ENCODE results near the gene NEK11. TPM values are rescaled to one million over a fixed set of nuclear protein-coding genes. Genes with fewer than 3 reads are reported as not detected.

The NEK11 gene
- total and polyA plus RNA-seq, 4 experiments from 2014 or later = 1.9 to 6.2 (median 4.5) TPM

DNA sequence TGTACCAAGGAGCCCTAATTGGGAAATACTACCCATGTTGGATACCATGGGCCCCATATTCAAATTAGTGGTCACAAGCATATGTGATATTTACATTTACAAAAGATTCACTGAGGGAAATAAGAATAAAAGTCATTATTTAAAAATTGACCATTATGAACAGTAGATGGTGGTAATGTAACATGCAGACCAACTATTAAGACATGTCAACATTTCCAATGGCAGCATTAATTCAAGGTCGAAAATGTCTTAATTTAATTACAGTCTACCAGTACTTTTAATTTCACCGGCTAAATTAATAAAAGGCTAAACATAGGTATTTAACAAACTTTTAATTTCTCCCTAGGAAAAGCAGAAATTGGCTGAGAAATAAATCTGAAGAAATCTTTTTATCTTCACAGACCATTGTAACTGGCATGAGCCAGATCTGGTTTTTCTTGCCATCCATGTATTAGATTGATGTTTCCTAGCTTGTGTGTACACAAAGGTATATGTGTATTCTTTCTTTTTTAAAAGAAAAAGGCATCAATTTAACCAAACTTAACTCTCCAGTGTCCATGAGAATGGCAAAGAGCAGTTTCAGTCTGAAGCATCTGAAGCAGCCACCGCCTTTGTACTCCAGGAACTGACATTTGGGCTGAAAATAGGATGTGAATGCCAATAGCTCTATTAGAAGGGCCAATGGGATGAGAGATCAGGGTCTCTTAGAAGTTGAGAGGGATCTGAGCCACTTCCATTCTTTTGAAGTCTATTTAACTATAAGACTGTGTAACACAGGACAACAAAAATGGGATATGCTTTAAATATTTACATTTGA lies 26.6 kb downstream of the NEK11 start:
- POLR2A ChIA-PET (ENCODE audit: partially characterized antibody) = no interaction called here
- H3K27ac ChIP-seq (ENCODE audit: low read depth, low read length) = no peak overlapping the region
- no peaks in the 10 kb centered on the region for H3K9me3 ChIP-seq (ENCODE audit: control insufficient read depth in 1 of 2, low read length in 2 of 2)
- no peaks in the 10 kb centered on the region for H3K36me3 ChIP-seq (ENCODE audit: insufficient read depth, low read length)
- CTCF ChIA-PET (ENCODE audit: partially characterized antibody) = interaction anchor here (0.9 to 1.1 kb wide), 2 partner anchors 12 to 20 kb away, joined by 3 read pairs; no protein-coding TSS in a partner anchor
- no peaks in the 10 kb centered on the region for H3K27me3 Mint-ChIP-seq
- peaks cover 0 to 4% (median under 1%) of the 10 kb centered on the region in 4 donors for H3K4me1 Mint-ChIP-seq
- DNase-seq = no peak
- H3K27me3 ChIP-seq (ENCODE audit: insufficient read depth, low read length) = no peaks in the 10 kb centered on the region
- H3K4me3 ChIP-seq (ENCODE audit: low read length in 2 of 2) = no peak overlapping the region
- no peaks in the 10 kb centered on the region for H3K4me1 ChIP-seq (ENCODE audit: insufficient read depth, low read length)
- peaks cover 0 to 3% (median 0%) of the 10 kb centered on the region in 8 donors for H3K9me3 Mint-ChIP-seq
- intact Hi-C loops (cut with micrococcal nuclease) = no loop called here
- no peak overlapping the region for H3K4me3 Mint-ChIP-seq
- H3K27ac Mint-ChIP-seq = no peak overlapping the region
- H3K36me3 Mint-ChIP-seq = no peaks in the 10 kb centered on the region

DNA sequence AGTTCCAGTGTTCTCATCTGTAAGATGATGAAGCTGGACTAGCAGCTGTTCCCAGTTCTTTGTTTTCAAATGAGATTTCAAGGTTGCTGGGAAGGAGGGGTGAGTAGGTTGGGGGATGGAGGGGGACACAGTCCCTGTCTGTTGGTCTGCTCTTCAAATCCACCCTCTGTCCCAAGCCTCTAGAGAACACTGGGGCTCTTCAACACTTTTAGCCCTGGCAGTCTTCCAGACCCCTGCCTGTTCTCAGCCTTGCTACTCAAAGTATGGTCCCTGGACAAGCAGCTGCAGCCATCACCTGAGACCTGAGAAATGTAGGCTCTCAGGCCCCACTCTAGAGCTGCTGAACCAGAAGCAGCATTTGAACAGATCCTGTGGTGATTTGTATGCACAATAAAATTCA lies 41.3 kb downstream of the NEK11 start:
- H3K4me3 ChIP-seq (ENCODE audit: low read length in 2 of 2) = no peak overlapping the region
- no peak overlapping the region for H3K27ac ChIP-seq (ENCODE audit: low read depth, low read length)
- H3K4me1 ChIP-seq (ENCODE audit: insufficient read depth, low read length) = no peaks in the 10 kb centered on the region
- H3K27me3 ChIP-seq (ENCODE audit: insufficient read depth, low read length) = no peaks in the 10 kb centered on the region
- Mint-ChIP-seq H3K9me3 (no peaks in the 10 kb centered on the region), H3K36me3 (no peaks in the 10 kb centered on the region), H3K27ac (no peak overlapping the region), H3K4me3 (no peak overlapping the region), H3K4me1 (peaks cover 0 to 5% (median 2%) of the 10 kb centered on the region in 4 donors), H3K27me3 (no peaks in the 10 kb centered on the region)
- DNase-seq = no peak
- ChIA-PET CTCF (ENCODE audit: partially characterized antibody) (no interaction called here), POLR2A (ENCODE audit: partially characterized antibody) (no interaction called here)
- no peaks in the 10 kb centered on the region for H3K9me3 ChIP-seq (ENCODE audit: control insufficient read depth in 1 of 2, low read length in 2 of 2)
- intact Hi-C loops (cut with micrococcal nuclease) = no loop called here
- H3K36me3 ChIP-seq (ENCODE audit: insufficient read depth, low read length) = no peaks in the 10 kb centered on the region

DNA sequence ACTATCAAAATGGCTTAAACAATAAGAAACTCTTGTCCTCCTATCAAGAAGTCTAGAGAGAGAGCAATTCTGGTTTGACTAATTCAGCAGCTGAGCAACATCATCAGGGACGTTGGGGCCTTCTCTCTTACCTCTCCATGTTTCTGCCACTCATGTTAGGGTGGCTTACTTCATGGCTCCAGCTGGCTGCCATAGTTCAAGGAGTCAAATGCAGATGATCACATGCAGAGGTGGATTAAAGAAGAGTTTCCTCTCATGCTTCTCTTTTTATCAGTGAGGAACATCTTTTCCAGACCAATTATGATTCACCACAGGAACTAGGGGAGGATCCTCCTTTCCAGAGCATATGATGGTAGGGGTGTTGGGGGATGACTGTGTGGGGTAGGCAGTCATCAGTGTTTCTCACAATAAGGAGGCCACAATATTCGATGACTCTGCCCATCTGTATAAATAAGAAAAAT lies 45.5 kb downstream of the NEK11 start:
- H3K27me3 ChIP-seq (ENCODE audit: insufficient read depth, low read length) = no peaks in the 10 kb centered on the region
- H3K36me3 ChIP-seq (ENCODE audit: insufficient read depth, low read length) = no peaks in the 10 kb centered on the region
- ChIA-PET POLR2A (ENCODE audit: partially characterized antibody) (no interaction called here), CTCF (ENCODE audit: partially characterized antibody) (interaction anchor here (0.9 kb wide), 1 partner anchor 9 kb away, joined by 3 read pairs; no protein-coding TSS in a partner anchor)
- peaks cover 0 to 3% (median 0%) of the 10 kb centered on the region in 8 donors for H3K9me3 Mint-ChIP-seq
- DNase-seq = no peak
- H3K27ac Mint-ChIP-seq = peak overlapping the region in 1 of 7 donors; percentile 8
- H3K9me3 ChIP-seq (ENCODE audit: control insufficient read depth in 1 of 2, low read length in 2 of 2) = no peaks in the 10 kb centered on the region
- no peaks in the 10 kb centered on the region for H3K36me3 Mint-ChIP-seq
- no peak overlapping the region for H3K4me3 Mint-ChIP-seq
- intact Hi-C loops (cut with micrococcal nuclease) = no loop called here
- no peak overlapping the region for H3K4me3 ChIP-seq (ENCODE audit: low read length in 2 of 2)
- peaks cover 0 to 5% (median 2%) of the 10 kb centered on the region in 4 donors for H3K4me1 Mint-ChIP-seq
- no peaks in the 10 kb centered on the region for H3K4me1 ChIP-seq (ENCODE audit: insufficient read depth, low read length)
- no peaks in the 10 kb centered on the region for H3K27me3 Mint-ChIP-seq
- H3K27ac ChIP-seq (ENCODE audit: low read depth, low read length) = no peak overlapping the region

DNA sequence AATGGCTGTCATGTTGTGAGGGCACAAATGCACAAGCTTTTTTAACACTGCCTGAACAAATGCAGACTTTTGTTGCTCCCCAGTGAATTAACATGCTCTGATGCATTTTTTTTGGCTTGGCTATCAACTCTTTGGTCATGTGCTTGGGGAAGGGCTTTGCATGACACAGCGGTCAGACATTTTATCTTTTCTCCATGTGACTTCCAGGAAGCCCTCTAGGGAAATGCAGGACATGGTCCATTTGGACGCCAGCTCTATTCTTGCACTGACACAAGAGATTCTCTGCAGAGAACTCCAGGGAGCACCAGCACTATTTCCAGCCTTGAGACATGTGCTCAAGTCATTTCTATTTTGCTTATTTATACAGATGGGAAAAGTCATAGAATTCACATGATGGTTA lies 46.2 kb downstream of the NEK11 start:
- no peak overlapping the region for H3K27ac Mint-ChIP-seq
- intact Hi-C loops (cut with micrococcal nuclease) = no loop called here
- peaks cover 0 to 5% (median 2%) of the 10 kb centered on the region in 4 donors for H3K4me1 Mint-ChIP-seq
- Histone ChIP-seq H3K36me3 (ENCODE audit: insufficient read depth, low read length) (no peaks in the 10 kb centered on the region), H3K9me3 (ENCODE audit: control insufficient read depth in 1 of 2, low read length in 2 of 2) (no peaks in the 10 kb centered on the region), H3K4me1 (ENCODE audit: insufficient read depth, low read length) (no peaks in the 10 kb centered on the region), H3K27ac (ENCODE audit: low read depth, low read length) (no peak overlapping the region), H3K4me3 (ENCODE audit: low read length in 2 of 2) (no peak overlapping the region), H3K27me3 (ENCODE audit: insufficient read depth, low read length) (no peaks in the 10 kb centered on the region)
- H3K36me3 Mint-ChIP-seq = no peaks in the 10 kb centered on the region
- no peaks in the 10 kb centered on the region for H3K27me3 Mint-ChIP-seq
- POLR2A ChIA-PET (ENCODE audit: partially characterized antibody) = no interaction called here
- peaks cover 0 to 3% (median 0%) of the 10 kb centered on the region in 8 donors for H3K9me3 Mint-ChIP-seq
- CTCF ChIA-PET (ENCODE audit: partially characterized antibody) = no interaction called here
- DNase-seq = no peak
- no peak overlapping the region for H3K4me3 Mint-ChIP-seq

DNA sequence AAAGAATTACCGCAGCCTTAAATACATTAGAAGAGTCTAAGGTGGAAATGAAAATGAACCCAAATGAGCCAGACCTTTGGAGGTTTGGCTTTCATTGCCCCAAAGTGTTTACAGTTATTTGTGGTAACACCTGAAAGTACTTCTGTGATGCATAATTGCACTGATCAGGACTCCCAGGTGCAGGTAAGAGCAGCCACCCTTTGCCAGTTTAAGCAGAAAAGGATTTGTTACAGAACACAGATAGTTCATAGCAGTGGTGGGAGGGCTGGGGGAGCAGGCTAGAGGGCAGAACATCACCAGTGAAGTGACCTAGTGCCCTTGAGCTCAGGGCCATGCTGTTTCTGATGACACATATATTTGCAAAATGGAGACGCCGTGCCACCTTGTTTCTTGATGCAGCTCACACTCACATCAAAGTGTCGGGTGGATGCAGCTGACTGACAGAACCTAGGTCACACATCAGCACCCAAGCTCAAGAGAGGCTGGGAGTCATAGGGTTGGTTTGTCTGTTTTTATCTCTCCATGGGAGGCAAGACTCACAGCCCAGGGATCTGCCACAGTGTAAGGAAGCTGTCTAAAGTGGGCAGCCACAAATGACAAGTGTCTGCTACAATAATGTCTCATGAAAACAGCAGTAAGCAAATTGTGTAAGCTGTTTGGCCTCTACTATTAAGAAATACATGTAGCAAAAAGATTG lies 49.1 kb downstream of the NEK11 start:
- H3K27ac ChIP-seq (ENCODE audit: low read depth, low read length) = no peak overlapping the region
- Mint-ChIP-seq H3K9me3 (peaks cover 0 to 3% (median 0%) of the 10 kb centered on the region in 8 donors), H3K4me3 (no peak overlapping the region), H3K27ac (no peak overlapping the region), H3K27me3 (no peaks in the 10 kb centered on the region), H3K4me1 (peaks cover 0 to 5% (median 2%) of the 10 kb centered on the region in 4 donors), H3K36me3 (no peaks in the 10 kb centered on the region)
- no peak overlapping the region for H3K4me3 ChIP-seq (ENCODE audit: low read length in 2 of 2)
- H3K36me3 ChIP-seq (ENCODE audit: insufficient read depth, low read length) = no peaks in the 10 kb centered on the region
- ChIA-PET POLR2A (ENCODE audit: partially characterized antibody) (no interaction called here), CTCF (ENCODE audit: partially characterized antibody) (interaction anchor here (1.3 kb wide), 1 partner anchor 10 kb away, joined by 3 read pairs; no protein-coding TSS in a partner anchor)
- no peaks in the 10 kb centered on the region for H3K4me1 ChIP-seq (ENCODE audit: insufficient read depth, low read length)
- H3K9me3 ChIP-seq (ENCODE audit: control insufficient read depth in 1 of 2, low read length in 2 of 2) = no peaks in the 10 kb centered on the region
- no peaks in the 10 kb centered on the region for H3K27me3 ChIP-seq (ENCODE audit: insufficient read depth, low read length)
- intact Hi-C loops (cut with micrococcal nuclease) = no loop called here
- DNase-seq = no peak

DNA sequence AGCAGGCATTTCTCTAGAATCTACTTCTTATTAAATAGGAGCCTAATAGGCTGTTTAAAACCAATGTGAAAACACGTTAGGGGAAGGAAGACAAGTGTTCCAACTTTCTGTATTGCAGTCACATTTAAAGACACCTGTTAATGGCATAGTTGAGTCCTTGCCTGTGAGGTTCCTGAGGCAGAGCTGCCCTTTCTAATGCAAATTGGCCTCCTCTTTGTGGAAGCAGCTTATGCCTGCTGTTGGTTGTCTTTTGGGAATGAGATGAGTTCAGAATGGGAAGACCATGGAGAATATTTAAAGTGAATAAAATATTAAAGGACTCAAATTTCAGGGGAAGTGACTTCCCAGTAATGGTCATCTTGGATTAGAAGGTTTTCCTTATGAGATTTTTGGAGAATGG lies 51.2 kb downstream of the NEK11 start:
- Histone ChIP-seq H3K36me3 (ENCODE audit: insufficient read depth, low read length) (no peaks in the 10 kb centered on the region), H3K27ac (ENCODE audit: low read depth, low read length) (no peak overlapping the region), H3K27me3 (ENCODE audit: insufficient read depth, low read length) (no peaks in the 10 kb centered on the region), H3K9me3 (ENCODE audit: control insufficient read depth in 1 of 2, low read length in 2 of 2) (no peaks in the 10 kb centered on the region), H3K4me3 (ENCODE audit: low read length in 2 of 2) (no peak overlapping the region), H3K4me1 (ENCODE audit: insufficient read depth, low read length) (no peaks in the 10 kb centered on the region)
- ChIA-PET POLR2A (ENCODE audit: partially characterized antibody) (no interaction called here), CTCF (ENCODE audit: partially characterized antibody) (no interaction called here)
- no peaks in the 10 kb centered on the region for H3K4me1 Mint-ChIP-seq
- intact Hi-C loops (cut with micrococcal nuclease) = no loop called here
- no peak overlapping the region for H3K4me3 Mint-ChIP-seq
- H3K9me3 Mint-ChIP-seq = peaks cover 0 to 3% (median 0%) of the 10 kb centered on the region in 8 donors
- H3K27me3 Mint-ChIP-seq = no peaks in the 10 kb centered on the region
- H3K27ac Mint-ChIP-seq = no peak overlapping the region
- DNase-seq = no peak
- H3K36me3 Mint-ChIP-seq = peaks cover 0 to 5% of the 10 kb centered on the region in 2 donors

DNA sequence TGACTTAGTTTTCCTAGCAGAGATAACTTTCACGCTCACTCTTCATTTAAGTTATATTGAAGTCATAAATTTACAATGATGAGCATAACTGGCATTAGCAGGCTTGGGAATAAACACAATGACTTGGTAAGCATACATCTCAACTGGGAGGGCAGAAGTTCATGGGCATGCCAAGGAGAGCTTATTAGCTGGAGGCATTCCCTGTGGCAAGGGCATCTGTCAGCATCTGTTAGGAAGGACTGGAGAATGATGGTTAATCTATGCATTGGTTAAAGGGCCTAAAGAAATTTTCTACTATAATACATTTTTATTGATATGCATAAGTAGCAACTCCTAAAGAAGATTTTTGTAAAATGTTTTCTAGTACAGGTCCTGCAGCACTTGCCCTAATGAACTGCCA lies 52.4 kb downstream of the NEK11 start:
- intact Hi-C loops (cut with micrococcal nuclease) = no loop called here
- ChIA-PET CTCF (ENCODE audit: partially characterized antibody) (no interaction called here), POLR2A (ENCODE audit: partially characterized antibody) (no interaction called here)
- Histone ChIP-seq H3K4me3 (ENCODE audit: low read length in 2 of 2) (no peak overlapping the region), H3K4me1 (ENCODE audit: insufficient read depth, low read length) (no peaks in the 10 kb centered on the region), H3K36me3 (ENCODE audit: insufficient read depth, low read length) (no peaks in the 10 kb centered on the region), H3K27ac (ENCODE audit: low read depth, low read length) (no peak overlapping the region), H3K27me3 (ENCODE audit: insufficient read depth, low read length) (no peaks in the 10 kb centered on the region), H3K9me3 (ENCODE audit: control insufficient read depth in 1 of 2, low read length in 2 of 2) (no peaks in the 10 kb centered on the region)
- Mint-ChIP-seq H3K4me3 (no peak overlapping the region), H3K27ac (peak overlapping the region in 1 of 7 donors; percentile 14), H3K4me1 (peaks cover 0 to 2% (median 0%) of the 10 kb centered on the region in 4 donors), H3K27me3 (no peaks in the 10 kb centered on the region), H3K36me3 (peaks cover 0 to 9% of the 10 kb centered on the region in 2 donors), H3K9me3 (peaks cover 0 to 2% (median 0%) of the 10 kb centered on the region in 8 donors)
- DNase-seq = no peak

All from CD4-positive, alpha-beta memory T cell (primary cell).